Uterus (tissue), 2 donors: Measurements from ENCODE around the gene TALDO1.

Source experiments
- POLR2A ChIP-seq, 2 donors: fragments of 450-650 bp; IDR thresholded peaks; one replicate each; pipeline ENCODE4 v1.6.1; 2016; ENCODE audit warnings: antibody characterized with exemption in 2 of 2, mild to moderate bottlenecking in 1 of 2, moderate library complexity in 1 of 2
- TF ChIP-seq, protein P1 (sequence below), 4 experiments: fragments of 200-600 bp in 2 of 4; fragments of 450-650 bp in 2 of 4; sonication (generic) in 2 of 4; IDR thresholded peaks; one replicate each; pipeline ENCODE4 v1.5.1; 2016 to 2019; ENCODE audit warnings: antibody characterized with exemption in 4 of 4, mild to moderate bottlenecking in 2 of 4, moderate library complexity in 1 of 4

DNA sequence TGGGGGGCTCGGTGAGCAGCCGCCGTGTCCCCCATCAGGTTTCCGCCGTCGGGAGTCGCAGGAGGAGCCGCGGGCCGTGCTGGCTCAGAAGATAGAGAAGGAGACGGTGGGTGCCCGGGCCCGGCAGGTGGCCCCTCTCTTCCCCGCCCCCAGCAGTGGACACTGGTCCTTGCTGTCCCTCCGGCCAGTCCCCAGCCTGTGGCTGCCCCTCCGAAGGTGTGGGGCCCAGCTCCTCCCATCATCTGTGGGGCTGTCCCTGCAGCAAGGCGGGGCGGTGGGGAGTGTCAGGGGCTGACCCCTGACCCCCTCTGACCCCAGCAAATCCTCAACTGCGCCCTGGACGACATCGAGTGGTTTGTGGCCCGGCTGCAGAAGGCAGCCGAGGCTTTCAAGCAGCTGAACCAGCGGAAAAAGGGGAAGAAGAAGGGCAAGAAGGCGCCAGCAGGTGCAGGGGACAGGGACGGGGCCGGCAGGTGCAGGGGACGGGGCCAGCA is 26.0 kb upstream of the TALDO1 start:
- TF ChIP-seq, protein P1, sequence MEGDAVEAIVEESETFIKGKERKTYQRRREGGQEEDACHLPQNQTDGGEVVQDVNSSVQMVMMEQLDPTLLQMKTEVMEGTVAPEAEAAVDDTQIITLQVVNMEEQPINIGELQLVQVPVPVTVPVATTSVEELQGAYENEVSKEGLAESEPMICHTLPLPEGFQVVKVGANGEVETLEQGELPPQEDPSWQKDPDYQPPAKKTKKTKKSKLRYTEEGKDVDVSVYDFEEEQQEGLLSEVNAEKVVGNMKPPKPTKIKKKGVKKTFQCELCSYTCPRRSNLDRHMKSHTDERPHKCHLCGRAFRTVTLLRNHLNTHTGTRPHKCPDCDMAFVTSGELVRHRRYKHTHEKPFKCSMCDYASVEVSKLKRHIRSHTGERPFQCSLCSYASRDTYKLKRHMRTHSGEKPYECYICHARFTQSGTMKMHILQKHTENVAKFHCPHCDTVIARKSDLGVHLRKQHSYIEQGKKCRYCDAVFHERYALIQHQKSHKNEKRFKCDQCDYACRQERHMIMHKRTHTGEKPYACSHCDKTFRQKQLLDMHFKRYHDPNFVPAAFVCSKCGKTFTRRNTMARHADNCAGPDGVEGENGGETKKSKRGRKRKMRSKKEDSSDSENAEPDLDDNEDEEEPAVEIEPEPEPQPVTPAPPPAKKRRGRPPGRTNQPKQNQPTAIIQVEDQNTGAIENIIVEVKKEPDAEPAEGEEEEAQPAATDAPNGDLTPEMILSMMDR (IDR thresholded peaks at IDR 0.05) = no peak
- no peak for TF ChIP-seq POLR2A (IDR thresholded peaks at IDR 0.05)
